Activated naive CD8-positive, alpha-beta T cell treated with anti-CD3 and anti-CD28 coated beads, Interleukin-2, amount 50 U/mL, for 24 hours (primary cell): ENCODE data around the gene CCDC146.
"Not testable (repeated sequence)": the region's sequence is repeated elsewhere in the genome, so short reads cannot be mapped to it uniquely, and the experiment has no call there.

Source experiments
- ATAC-seq: fragments of 150-1000 bp; cut with Tn5 transposase; one replicate; pipeline ENCODE4 v1.10.0; 2021
- DNase-seq: peaks from one replicate; pipeline ENCODE4 v3.0.0; 2021
- H3K27ac Mint-ChIP-seq: one replicate; pipeline ENCODE4 v1.8.0; 2021; ENCODE audit warnings: mild to moderate bottlenecking, mixed read lengths
- H3K27me3 Mint-ChIP-seq: one replicate; pipeline ENCODE4 v1.8.0; 2021; ENCODE audit warnings: mixed read lengths
- H3K36me3 Mint-ChIP-seq: one replicate; pipeline ENCODE4 v1.8.0; 2021; ENCODE audit warnings: low read depth, mixed read lengths
- H3K4me1 Mint-ChIP-seq: one replicate; pipeline ENCODE4 v1.8.0; 2021; ENCODE audit warnings: mixed read lengths
- H3K4me3 Mint-ChIP-seq: one replicate; pipeline ENCODE4 v1.8.0; 2021; ENCODE audit warnings: mild to moderate bottlenecking, moderate library complexity, mixed read lengths
- H3K9me3 Mint-ChIP-seq: one replicate; pipeline ENCODE4 v1.8.0; 2021; ENCODE audit warnings: mixed read lengths

CCDC146 gene, protein sequence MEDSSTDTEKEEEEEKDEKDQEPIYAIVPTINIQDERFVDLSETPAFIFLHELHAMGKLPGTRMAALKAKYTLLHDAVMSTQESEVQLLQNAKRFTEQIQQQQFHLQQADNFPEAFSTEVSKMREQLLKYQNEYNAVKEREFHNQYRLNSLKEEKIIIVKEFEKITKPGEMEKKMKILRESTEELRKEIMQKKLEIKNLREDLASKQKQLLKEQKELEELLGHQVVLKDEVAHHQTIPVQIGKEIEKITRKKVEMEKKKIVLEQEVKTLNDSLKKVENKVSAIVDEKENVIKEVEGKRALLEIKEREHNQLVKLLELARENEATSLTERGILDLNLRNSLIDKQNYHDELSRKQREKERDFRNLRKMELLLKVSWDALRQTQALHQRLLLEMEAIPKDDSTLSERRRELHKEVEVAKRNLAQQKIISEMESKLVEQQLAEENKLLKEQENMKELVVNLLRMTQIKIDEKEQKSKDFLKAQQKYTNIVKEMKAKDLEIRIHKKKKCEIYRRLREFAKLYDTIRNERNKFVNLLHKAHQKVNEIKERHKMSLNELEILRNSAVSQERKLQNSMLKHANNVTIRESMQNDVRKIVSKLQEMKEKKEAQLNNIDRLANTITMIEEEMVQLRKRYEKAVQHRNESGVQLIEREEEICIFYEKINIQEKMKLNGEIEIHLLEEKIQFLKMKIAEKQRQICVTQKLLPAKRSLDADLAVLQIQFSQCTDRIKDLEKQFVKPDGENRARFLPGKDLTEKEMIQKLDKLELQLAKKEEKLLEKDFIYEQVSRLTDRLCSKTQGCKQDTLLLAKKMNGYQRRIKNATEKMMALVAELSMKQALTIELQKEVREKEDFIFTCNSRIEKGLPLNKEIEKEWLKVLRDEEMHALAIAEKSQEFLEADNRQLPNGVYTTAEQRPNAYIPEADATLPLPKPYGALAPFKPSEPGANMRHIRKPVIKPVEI

DNA sequence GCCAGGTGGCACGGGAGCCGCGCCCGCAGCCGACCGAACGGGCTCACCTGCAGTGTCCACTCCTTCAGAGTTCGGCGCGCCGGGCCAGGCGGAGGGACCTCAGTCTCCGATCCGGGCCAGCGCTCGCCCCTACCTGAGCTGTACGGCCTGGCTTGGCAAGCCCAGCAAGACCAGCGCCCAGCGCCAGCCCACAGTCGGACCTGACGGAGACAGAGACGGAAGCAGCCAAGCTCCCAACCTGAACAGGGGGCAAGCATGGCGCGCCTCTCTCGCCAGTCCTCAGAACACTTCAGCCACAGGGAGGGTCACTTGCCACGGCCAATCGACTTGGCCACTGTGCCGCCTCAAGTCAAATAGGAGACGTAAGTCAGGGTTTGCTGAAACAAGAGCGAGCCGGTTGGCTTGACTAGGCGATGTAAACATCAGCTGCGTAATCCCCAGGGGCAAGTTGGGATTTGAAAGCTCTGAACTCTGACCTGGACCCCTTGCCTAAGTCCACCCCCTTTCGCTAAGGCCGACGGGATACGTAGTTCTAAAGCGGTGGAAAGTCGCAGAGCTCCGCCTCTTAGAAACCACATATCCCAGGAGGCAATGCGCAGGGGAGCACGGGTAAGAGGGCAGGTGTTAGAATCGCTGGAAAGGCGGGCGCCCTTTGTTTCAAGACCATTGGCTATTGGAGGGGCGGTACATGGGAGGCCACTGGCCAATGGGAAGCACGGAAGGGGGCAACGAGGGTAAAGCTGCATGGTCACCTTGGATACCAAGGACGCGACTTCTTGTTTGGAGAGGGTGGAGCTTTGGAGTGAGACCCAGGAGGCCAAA lies at the start of gene CCDC146:
Gene CCDC146 (plus strand): TSS at position 756 of the 822 bp plus-strand sequence. CDS start 45,054 bp downstream, outside the sequence.
- H3K36me3 Mint-ChIP-seq, H3K9me3 Mint-ChIP-seq, H3K27me3 Mint-ChIP-seq: not testable (repeated sequence)
- peaks cover 17% of the 10 kb centered on the region for H3K4me1 Mint-ChIP-seq
- ATAC-seq (peak; percentile 99), DNase-seq (peak; percentile 90)
- H3K27ac Mint-ChIP-seq, result peak within 1 kb of the TSS; percentile 37
- H3K4me3 Mint-ChIP-seq, result peak within 1 kb of the TSS; percentile 84

DNA sequence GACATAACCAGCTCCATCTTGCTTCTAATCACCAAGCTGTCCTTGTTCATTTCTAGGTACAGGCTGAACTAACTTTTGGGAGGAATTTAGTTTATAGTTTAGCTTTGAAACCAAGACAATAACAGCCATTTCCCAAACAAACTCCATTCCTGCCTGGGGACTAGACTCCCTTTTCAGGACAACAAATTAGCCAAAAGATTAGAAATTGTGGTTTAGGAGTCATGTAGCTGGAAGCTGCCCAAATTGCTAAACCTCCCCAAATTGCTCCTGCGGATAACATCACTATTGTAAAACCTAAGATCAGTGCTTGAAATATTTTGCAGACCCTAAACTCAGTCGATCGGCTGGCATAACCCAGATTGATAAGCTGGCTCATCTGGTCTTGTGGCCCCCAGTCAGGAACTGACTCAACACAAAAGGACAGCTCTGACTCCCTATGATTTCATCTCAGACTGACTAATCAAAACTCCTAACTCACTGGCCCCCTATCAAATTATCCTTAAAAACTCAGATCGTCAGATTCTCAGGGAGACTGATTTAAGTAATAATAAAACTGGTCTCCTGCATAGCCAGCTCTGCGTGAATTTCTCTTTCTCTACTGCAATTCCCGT lies 47.5 kb upstream of the CCDC146 start:
- not testable (repeated sequence) for DNase-seq, H3K4me3 Mint-ChIP-seq, ATAC-seq, H3K27me3 Mint-ChIP-seq, H3K9me3 Mint-ChIP-seq, H3K4me1 Mint-ChIP-seq, H3K27ac Mint-ChIP-seq
- peaks cover 22% of the 10 kb centered on the region for H3K36me3 Mint-ChIP-seq

DNA sequence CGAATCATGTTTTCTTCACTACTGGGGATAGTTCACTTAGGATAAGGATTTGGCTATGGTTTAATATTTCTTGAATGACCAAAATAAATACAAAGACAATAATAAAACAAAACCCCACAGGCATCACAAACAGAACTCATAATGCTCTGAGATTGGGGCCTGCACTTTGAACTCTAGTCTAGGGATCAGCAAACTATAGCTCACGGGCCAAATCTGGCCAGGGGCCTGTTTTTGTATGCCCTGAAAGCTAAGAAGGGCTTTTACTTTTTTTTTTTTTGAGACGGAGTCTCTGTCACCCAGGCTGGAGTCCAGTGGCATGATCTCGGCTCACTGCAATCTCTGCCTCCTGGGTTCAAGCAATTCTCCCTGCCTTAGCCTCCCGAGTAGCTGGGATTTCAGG lies 45.4 kb upstream of the CCDC146 start:
- H3K4me1 Mint-ChIP-seq, DNase-seq, H3K9me3 Mint-ChIP-seq, H3K27ac Mint-ChIP-seq, ATAC-seq, H3K27me3 Mint-ChIP-seq, H3K4me3 Mint-ChIP-seq: not testable (repeated sequence)
- H3K36me3 Mint-ChIP-seq, result peaks cover 15% of the 10 kb centered on the region

DNA sequence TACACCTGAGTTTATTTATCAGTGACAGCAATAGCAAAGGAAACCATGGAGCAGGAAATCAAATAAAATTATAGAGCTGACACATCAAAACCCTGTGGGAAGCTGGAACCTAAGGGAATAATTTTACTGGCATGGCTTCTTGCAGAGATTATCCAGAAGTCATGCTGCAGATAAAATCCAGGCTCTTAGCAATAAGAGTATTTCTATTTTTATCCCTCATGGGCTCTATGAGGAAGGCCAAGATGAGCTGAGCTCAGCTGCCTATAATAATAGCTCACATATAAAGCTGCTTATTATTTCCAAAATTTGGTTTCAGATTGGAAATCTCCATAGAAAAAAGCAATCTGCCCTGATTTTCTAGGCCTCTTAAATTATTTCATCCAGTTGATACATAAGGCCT lies 43.3 kb upstream of the CCDC146 start:
- H3K27ac Mint-ChIP-seq, DNase-seq, H3K4me1 Mint-ChIP-seq, H3K27me3 Mint-ChIP-seq, H3K4me3 Mint-ChIP-seq, H3K9me3 Mint-ChIP-seq, ATAC-seq: not testable (repeated sequence)
- H3K36me3 Mint-ChIP-seq, result peaks cover 10% of the 10 kb centered on the region

DNA sequence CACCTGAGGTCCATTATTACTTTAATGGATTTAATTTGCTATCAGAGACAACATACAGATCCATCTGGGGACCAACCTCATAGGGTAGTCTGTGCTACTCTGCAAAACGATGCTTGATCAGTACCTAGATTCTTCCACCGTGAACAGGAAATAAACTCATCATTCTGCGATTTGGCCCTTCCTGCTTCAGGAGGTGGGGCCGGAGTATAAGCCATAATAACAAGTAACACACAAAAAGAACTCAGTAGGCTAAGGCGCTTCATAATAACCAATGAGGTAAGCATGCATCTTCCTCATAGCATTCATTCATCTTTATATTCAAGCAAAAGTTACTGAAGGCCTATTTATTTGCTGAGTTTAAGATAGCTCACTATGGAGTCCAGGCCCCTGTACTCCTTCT lies 42.8 kb upstream of the CCDC146 start:
- not testable (repeated sequence) for DNase-seq

DNA sequence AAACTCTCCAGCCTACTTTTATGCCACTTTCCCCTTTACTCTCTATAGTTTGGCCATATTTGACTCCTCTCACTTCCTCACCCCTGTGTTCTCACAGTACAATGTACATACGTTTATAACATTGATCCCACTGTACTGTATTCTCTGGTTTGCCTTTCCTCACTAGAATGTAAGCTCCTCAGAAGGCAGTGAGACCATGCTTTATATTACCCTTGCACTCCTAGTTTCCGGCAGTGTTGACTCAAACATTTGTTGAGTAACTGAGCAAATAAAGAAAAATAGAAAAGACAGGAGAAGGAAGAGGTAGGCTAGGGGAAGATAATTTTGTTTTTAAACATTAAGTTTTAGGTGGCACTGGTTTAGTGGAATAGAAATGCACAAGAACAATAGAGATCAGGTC lies 42.2 kb upstream of the CCDC146 start:
- not testable (repeated sequence) for H3K27me3 Mint-ChIP-seq, H3K36me3 Mint-ChIP-seq, DNase-seq, H3K9me3 Mint-ChIP-seq, H3K4me3 Mint-ChIP-seq, H3K4me1 Mint-ChIP-seq, ATAC-seq, H3K27ac Mint-ChIP-seq

More for the DNA sequence above, 42.8 kb upstream of the CCDC146 start:
- not testable (repeated sequence) for H3K9me3 Mint-ChIP-seq, H3K4me3 Mint-ChIP-seq, H3K27me3 Mint-ChIP-seq, H3K27ac Mint-ChIP-seq, H3K36me3 Mint-ChIP-seq, H3K4me1 Mint-ChIP-seq, ATAC-seq

DNA sequence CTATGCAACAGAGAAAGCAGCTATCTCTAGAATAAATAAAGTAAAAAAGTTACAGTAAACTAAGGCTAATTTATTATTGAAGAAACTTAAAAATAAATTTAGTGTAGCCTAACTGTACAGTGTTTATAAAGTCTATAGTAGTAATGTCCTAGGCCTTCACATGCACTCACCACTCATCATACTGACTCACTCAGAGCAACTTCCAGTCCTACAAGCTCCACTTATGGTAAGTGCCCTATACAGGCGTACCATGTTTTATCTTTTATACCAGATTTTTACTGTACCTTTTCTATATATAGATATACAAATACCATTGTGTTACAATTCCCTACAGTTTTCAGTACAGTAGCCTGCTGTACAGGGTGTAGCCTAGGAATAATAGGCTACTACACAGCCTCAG lies 40.2 kb upstream of the CCDC146 start:
- not testable (repeated sequence) for H3K27me3 Mint-ChIP-seq, H3K9me3 Mint-ChIP-seq, H3K4me1 Mint-ChIP-seq, DNase-seq, H3K36me3 Mint-ChIP-seq, ATAC-seq, H3K27ac Mint-ChIP-seq, H3K4me3 Mint-ChIP-seq

DNA sequence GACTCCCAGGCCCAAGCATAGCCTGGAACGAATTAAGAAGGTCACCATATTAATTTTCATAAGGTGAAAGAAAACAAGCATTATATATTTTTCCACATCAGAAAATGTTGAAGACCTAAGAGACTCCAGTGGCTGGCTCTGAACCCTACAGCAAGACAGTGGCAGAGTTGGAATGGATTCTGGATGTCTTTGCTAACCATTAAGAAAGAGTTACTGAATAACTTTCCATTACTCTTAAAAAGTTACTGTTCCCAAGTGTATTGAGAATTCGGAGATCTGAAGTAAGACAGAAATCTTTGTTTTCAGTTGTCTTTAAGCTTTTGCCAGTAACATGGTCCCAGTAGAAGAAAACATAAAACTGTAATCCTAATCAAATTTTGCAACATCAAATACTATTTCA lies 30.1 kb upstream of the CCDC146 start:
- DNase-seq, H3K4me3 Mint-ChIP-seq, H3K4me1 Mint-ChIP-seq, ATAC-seq, H3K27ac Mint-ChIP-seq, H3K27me3 Mint-ChIP-seq, H3K9me3 Mint-ChIP-seq: not testable (repeated sequence)
- peaks cover 15% of the 10 kb centered on the region for H3K36me3 Mint-ChIP-seq

DNA sequence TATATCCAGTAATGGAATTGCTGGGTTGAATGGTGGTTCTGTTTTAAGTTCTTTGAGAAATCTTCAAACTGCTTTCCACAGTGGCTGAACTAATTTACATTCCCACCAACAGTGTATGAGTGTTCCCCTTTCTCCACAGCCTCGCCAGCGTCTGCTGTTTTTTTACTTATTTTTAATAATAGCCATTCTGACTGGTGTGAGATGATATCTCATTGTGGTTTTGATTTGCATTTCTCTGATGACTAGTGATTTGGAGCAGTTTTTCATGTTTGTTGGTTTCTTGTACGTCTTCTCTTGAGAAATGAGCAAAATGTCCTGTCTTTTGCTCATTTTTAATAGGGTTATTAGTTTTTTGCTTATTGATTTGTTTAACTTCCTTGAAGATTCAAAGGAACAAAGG lies 21.9 kb upstream of the CCDC146 start:
- H3K4me3 Mint-ChIP-seq, H3K27me3 Mint-ChIP-seq, H3K4me1 Mint-ChIP-seq, H3K27ac Mint-ChIP-seq, DNase-seq, H3K36me3 Mint-ChIP-seq, H3K9me3 Mint-ChIP-seq, ATAC-seq: not testable (repeated sequence)

DNA sequence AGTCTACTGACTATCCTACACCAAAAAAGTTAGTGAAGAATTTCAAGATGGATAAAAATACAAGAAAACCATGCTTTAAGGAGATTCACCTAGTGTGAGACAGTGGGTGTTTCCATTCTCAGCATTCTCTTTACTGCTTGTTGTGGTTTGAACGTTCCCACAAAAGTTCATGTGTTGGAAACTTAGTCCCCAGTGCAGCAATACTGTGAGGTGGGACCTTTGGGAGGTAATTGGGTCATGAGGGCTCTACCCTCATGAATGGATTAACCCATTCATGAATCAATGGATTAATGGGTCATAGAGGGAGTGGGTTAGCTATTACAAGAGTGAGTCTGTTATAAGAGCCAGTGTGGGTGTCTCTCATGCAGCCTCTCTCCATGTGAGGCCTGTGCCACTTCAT lies 21.2 kb upstream of the CCDC146 start:
- not testable (repeated sequence) for H3K27ac Mint-ChIP-seq, H3K9me3 Mint-ChIP-seq, DNase-seq, H3K4me1 Mint-ChIP-seq, H3K36me3 Mint-ChIP-seq, H3K4me3 Mint-ChIP-seq, H3K27me3 Mint-ChIP-seq
- ATAC-seq, result peak; percentile 90

DNA sequence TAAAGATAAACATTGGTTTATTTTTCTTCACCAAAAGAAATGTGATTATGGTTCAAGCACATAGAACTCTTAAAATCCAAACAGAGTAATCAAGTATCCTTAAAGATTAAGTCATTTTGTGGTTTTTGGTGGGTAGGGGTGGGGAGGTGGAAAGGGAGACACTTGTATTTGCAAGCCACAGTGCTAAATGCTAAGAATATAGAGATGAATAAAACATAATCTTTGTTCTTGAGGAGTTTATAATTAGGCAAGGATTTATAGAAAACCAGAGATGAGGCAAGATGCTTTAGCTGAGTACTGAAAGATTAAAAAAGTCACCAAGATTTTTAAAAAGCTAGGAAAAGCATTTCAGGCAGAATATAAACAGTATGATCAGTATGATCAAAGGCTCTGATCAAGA lies 19.7 kb upstream of the CCDC146 start:
- H3K4me1 Mint-ChIP-seq, H3K36me3 Mint-ChIP-seq, H3K27me3 Mint-ChIP-seq, H3K27ac Mint-ChIP-seq, H3K9me3 Mint-ChIP-seq, ATAC-seq, DNase-seq, H3K4me3 Mint-ChIP-seq: not testable (repeated sequence)

DNA sequence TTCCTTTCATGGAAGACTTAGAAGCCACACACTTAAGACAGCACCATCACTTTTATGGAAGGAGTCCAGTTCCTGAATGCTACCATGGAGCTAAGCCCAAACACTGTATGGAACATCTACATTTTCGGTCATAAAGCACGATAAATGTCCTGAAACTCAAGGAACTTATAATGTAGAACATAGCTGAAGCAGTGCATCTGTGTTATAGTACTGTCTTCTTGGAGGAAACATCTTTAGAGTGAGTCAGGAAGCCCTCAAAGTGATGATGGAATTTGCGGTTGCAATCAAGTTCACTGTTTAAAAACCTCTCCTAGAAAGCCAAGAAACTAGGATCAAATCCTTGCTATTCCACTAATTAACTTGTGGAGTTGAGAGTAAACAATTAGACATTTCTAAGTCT lies 16.5 kb upstream of the CCDC146 start:
- not testable (repeated sequence) for H3K4me1 Mint-ChIP-seq, H3K27ac Mint-ChIP-seq, ATAC-seq, H3K9me3 Mint-ChIP-seq, DNase-seq, H3K4me3 Mint-ChIP-seq, H3K27me3 Mint-ChIP-seq, H3K36me3 Mint-ChIP-seq

DNA sequence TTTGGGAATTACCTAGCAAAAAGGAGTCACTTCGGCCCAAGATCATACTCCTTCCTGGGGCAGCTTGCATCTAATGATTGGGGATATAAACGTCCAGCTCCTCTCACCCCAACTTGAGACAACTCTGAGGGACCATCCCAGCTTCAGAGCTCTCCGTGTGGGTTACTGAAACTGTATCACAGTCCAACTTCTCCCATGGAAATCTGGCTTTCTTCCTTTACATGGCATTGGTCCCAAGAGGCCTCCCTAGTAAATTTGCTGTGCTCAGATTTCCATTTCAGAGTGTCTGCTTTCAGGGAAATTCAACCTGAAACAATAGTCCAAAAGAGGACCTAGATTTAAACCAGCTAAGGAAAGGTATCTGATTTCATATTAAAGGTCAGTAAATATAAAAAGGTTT lies 14.8 kb upstream of the CCDC146 start:
- not testable (repeated sequence) for H3K36me3 Mint-ChIP-seq, H3K4me3 Mint-ChIP-seq, H3K27ac Mint-ChIP-seq, H3K4me1 Mint-ChIP-seq, ATAC-seq, DNase-seq, H3K9me3 Mint-ChIP-seq, H3K27me3 Mint-ChIP-seq

DNA sequence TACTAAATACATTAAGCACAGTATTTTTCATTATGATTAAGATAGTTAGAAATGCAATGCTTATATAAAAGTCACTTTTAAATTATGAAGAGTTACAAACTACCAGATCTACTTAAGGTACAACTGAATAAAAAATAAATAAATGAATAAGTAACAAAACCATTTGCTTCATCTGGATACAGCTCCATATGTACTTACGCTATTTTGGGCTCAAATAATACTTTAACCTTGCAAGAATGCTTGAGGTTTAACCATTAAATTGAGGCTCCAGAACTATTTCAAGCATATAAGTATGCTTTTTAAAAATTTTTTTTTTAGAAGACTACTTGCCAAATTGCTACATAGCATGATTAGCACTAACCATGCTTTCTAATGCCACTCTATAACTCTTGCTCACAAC lies 14.1 kb upstream of the CCDC146 start:
- H3K36me3 Mint-ChIP-seq, DNase-seq, H3K27ac Mint-ChIP-seq, H3K4me3 Mint-ChIP-seq, H3K9me3 Mint-ChIP-seq, ATAC-seq, H3K4me1 Mint-ChIP-seq, H3K27me3 Mint-ChIP-seq: not testable (repeated sequence)
